Skin epidermis (tissue), 12 donors: ENCODE data around the gene SKIDA1.

Experiments
- H3K27ac ChIP-seq, 21 experiments: fragments of 200-600 bp; sonication (generic) in 11 of 21; one replicate each; pipeline ENCODE4 v1.5.0; 2020; ENCODE audit warnings: mild to moderate bottlenecking in 3 of 21, inconsistent platforms in 2 of 21, moderate library complexity in 2 of 21
- H3K4me3 ChIP-seq, 7 experiments: fragments of 200-600 bp; sonication (generic) in 2 of 7; one replicate each; pipeline ENCODE4 v1.5.0; 2020; ENCODE audit warnings: inconsistent platforms in 2 of 7, mild to moderate bottlenecking in 2 of 7, moderate library complexity in 1 of 7

SKIDA1 gene

DNA sequence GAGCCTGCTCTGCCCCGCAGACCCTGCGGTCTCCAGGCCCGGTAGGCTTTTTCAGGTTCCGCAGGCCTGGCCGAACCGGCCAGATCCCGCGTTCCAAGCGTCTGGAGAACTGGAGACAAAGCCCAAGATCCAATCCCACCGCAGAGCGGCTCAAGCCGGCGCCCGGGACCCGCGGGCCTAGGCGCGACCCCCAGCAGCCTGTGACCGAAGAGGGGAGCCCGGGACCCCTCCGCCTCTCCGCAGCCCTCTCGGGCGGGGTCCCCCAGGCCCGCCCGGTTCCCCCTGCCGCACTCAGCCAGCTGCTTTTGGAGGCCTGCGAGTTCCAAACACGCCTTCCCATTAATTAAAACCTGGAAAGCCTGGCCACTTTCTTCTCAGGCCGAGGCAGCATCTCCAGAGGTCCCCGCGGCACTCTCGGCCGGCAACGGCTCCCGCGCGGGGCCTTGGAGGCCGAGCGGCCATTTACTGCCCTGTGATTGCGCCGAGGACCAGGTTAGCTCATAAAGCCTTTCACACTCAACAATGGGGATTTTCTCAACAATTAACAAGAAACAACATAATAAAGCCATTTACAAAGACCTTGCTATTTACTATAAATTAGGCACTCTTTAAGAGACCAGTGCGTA lies 16.7 kb downstream of the SKIDA1 start:
- Histone ChIP-seq H3K4me3 (no peak overlapping the region), H3K27ac (peak overlapping the region in 6 of 21 experiments; percentile 2 to 69 (median 27))

- no peak overlapping the region for H3K27ac ChIP-seq
- H3K4me3 ChIP-seq, result no peak overlapping the region
Observed at GRCh38 chr10:21507150-21507549, 18.3 kb downstream of the SKIDA1 start.

DNA sequence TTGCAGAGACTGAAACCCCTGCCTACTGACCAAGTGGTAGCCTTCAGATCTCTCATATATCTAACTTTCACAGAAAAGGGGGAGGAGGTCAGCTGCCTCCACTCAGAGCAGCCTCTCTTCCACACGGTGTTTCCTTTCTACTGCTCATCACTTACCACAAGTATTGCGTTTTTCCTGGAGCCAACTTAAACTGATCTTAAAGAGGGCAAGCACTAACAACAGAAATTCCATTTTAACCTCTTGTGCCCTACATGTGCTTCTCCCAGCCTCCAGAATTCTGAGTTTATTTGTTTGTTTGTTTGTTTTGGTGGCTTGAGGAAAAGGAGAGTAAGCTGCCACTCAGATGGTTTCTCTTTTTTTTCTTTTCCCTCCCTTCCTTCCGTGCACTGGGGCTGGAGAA lies 19.1 kb downstream of the SKIDA1 start:
- H3K27ac ChIP-seq, result no peak overlapping the region

GRCh38 chr10:21505711-21506278 lies 19.7 kb downstream of the SKIDA1 start:
- Histone ChIP-seq H3K27ac (no peak overlapping the region), H3K4me3 (no peak overlapping the region)

More for the DNA sequence above, 19.1 kb downstream of the SKIDA1 start:
- H3K4me3 ChIP-seq, result no peak overlapping the region

- H3K27ac ChIP-seq, result no peak overlapping the region
- no peak overlapping the region for H3K4me3 ChIP-seq
Observed at GRCh38 chr10:21503542-21503941, 21.9 kb downstream of the SKIDA1 start.

DNA sequence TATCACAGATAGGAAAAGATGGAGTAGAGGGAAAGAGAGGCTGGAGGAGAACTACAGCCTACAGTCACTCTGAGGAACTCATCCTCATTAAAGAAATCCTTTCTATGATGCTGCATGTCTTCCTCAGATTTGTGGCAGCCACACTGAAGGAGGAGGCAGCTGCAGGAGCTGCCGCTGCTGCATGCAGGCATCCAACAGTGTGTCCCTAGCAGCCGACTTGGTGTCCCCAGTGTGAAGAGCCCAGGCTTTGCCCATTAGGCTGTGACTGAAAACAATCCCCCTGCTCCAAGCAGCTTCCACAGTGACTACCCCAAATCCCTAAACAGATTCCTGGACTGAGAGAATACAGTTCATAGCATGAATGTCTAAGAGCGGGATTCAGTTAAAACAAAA lies 23.1 kb downstream of the SKIDA1 start:
- H3K4me3 ChIP-seq, result no peak overlapping the region
- H3K27ac ChIP-seq, result no peak overlapping the region

- Histone ChIP-seq H3K4me3 (no peak overlapping the region), H3K27ac (no peak overlapping the region)
Observed at GRCh38 chr10:21501731-21502347, 23.6 kb downstream of the SKIDA1 start.

GRCh38 chr10:21501091-21501490 lies 24.4 kb downstream of the SKIDA1 start:
- Histone ChIP-seq H3K4me3 (no peak overlapping the region), H3K27ac (no peak overlapping the region)

DNA sequence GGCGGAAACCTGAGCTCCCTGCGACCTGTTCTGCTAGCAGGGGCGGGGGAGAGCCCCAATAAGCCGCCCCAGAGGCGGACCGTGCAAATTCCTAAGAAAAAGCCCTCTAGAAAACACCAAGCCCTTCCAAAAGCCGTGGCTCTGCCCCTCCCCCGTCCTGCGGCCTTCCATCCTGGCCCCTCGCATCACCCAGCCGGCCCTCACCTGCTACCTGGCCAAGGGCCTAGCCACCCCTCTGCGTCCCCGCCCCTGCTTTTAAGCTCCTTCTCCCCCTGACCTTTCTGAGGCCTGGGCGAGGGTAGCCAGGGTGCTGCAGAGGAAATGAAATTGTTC lies 24.9 kb downstream of the SKIDA1 start:
- Histone ChIP-seq H3K4me3 (peak overlapping the region in 4 of 7 experiments; percentile 1 to 12 (median 4)), H3K27ac (peak overlapping the region in 2 of 21 experiments; percentile 0 to 22)

DNA sequence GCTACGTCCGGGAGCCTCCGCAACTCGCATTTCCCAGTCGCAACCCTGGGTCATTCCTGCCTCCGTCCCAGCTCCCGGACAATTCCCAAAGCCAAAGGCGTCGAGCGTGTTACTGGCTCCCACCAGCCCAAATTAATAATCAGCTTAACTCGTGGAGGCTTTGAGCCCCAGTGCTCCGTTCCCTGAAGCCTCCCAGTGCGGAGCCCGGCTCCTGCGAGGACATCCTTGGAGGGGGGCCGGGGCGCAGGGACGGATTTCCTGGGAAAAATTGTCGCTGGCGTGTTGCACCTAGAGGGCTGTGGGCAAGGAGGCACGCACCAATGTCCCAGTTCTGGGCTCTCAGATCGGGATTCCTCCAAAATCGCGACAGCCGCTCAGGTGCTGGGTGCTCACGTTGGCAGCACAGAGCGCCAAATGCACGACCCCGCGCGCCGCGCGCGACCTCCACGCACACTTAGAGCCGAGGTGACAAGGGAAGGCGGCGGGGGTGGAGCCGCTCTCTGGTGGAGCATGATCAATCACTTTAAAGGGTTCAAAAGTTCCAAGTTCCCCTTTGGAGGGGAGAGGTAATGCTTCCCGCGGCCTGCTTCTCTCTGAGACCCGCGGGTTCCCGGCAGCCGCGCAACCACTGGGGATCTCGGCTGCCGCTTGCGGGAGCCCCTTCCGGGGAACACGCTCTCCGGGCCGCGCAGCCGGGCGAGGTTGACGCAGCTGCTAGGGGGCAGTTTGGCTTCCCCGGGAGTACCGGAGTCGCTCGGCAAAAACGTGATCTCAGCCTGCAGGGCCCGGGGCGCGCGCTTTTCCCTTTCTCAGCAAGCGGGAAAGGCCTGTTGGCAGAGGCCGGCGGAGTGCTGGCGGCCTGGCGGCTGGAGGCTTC lies 25.5 kb downstream of the SKIDA1 start:
- peak overlapping the region in 5 of 7 experiments; percentile 1 to 21 (median 5) for H3K4me3 ChIP-seq
- peak overlapping the region in 3 of 21 experiments; percentile 0 to 22 (median 17) for H3K27ac ChIP-seq

DNA sequence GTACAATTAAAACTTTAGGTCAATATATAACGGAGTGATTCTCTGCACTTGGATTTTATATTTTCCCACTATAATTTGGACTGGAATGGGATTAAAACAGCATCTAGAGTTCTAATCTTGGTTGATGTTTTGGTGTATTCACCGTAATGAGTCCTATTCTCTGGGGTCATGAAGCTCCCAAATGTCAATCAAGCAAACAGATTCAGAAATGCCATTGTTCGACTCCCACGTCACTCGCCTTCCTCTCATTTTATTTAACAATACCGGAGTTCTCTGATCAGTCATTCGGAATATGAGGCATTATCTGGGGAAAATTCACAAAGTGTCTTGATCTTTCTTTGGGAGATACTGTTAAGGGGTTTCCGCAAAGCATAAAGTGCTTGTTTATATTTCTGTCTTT lies 26.5 kb downstream of the SKIDA1 start:
- Histone ChIP-seq H3K4me3 (no peak overlapping the region), H3K27ac (no peak overlapping the region)

DNA sequence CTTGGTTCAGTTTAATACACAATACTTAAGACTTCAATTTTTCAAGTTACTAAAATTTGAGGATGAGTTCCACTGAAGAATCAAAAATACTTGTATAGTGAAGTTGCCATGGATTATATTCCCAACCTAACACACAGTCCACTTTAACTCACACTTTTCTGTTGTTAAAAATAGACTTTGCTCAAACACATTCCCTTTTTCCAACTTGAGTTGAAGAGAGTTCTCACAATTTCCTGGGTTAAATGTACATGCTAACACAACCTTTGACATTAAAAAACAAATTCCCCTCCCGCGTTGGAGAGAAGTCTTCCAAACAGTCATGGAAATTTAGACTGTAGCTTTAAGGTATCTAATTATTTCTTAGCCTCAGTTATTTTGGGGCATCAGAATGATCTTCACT lies 27.1 kb downstream of the SKIDA1 start:
- Histone ChIP-seq H3K4me3 (no peak overlapping the region), H3K27ac (no peak overlapping the region)

DNA sequence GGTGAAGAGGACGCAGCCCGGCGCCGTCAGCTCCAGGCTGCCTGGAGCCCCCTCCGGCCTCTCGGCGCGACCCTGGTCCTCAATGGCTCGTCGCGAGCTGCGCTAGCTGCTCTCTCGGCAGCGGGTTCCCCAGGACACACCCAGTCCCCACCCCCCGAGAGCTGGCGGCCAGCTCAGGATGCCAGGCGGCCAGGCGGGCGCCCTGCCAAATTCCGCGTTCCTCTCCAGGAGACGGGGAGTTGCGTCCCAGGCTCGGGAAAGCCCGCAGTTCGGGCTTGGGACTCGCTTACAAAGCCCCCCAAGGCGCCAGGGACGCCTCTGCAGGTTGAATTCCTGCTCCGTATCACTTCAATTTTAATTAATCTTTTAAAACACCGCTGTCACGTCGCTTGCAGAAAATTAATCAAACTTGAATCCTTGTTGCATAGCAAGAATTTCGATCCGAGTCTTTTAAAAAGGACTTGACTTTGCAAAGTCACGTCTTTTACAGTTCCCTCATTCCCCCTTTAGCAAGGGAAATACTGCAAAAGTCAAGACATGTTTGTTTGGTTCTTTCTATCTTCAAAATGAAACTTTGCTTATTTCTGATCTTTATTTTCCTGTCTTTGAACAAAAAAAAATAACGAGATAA lies 28.2 kb downstream of the SKIDA1 start:
- peak overlapping the region in 18 of 21 experiments; percentile 39 to 92 (median 74) for H3K27ac ChIP-seq
- peak overlapping the region; percentile 60 to 81 (median 71) for H3K4me3 ChIP-seq

DNA sequence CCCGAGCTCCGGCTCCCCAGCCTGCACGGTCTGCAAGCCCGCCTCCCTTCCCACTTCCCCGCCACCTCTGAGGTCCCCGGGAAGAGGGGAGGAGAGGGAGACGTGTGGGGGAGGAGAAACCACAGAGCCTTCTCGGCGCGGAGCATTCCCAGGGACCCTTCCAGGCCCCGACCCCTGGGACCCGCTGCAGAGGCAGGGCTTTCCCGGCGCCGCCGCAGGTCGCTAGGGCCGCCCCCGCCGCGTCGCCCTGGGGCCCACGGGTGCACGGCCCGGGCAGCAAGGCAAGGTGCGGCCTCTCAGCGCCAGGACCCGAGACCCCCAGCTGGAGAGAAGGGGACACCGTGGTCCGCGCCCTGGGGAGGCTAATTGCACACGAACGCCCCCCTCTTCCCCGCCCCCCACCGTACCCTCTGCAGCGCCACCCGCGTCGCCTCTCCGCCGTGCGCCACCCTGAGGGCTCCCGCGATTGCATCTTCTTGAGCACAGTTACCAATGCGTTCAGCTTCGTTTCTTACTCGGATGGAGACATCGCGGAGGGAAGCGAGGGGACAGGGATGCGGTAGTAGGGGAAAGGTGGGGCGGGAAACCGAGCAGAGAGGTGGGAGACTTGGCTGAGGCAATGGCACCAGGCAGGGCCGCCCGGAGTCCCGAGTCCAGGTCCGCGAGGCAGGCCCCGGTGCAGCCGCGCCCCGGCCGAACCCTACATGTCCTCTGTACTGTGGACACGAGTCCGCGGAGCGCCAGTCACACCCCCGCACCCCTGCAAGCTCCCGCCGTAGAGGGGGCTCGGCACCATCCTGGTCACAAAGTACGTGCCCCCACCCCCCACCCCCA lies 28.9 kb downstream of the SKIDA1 start:
- Histone ChIP-seq H3K27ac (peak overlapping the region in 19 of 21 experiments; percentile 52 to 92 (median 76)), H3K4me3 (peak overlapping the region; percentile 60 to 81 (median 71))

- Histone ChIP-seq H3K27ac (peak overlapping the region in 19 of 21 experiments; percentile 52 to 92 (median 76)), H3K4me3 (peak overlapping the region; percentile 60 to 81 (median 71))
Observed at GRCh38 chr10:21495752-21496342, 29.6 kb downstream of the SKIDA1 start.

DNA sequence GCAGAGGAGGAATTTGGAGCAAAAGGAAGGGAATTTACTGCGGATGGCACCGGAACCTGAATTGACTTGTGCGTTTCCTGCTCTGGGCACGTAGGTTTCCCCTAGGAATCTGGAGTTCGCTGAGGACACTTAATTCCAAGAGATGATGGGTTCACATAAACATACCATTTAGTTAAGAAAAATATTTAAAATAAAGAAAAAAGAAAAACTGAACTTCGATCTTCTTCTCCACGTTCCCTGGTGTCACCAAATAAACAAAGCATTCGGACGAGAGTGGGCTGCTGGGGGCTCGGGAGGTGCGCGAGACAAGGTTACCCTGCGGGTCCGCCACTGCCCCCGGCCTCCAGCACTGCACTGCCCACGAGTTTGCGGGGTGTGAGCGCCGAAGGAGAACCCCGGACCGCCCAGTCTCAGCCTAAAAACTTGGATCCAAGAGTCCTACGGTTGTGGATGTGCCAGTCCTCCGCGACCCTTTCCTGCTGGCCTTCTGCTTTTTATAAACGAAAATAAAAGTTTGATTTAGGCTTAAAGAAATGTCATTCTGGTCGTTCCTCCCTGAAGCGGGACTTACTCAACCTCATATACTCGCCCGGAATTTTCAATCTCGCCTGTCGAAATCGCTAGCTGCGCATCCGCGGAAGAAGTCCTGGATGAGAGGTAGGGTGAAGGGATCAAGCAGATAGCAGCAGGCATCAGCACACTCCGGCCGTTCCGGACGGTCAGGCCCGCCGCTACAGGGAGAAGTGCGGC lies 30.3 kb downstream of the SKIDA1 start:
- peak overlapping the region in 20 of 21 experiments; percentile 14 to 92 (median 74) for H3K27ac ChIP-seq
- peak overlapping the region; percentile 60 to 81 (median 71) for H3K4me3 ChIP-seq

DNA sequence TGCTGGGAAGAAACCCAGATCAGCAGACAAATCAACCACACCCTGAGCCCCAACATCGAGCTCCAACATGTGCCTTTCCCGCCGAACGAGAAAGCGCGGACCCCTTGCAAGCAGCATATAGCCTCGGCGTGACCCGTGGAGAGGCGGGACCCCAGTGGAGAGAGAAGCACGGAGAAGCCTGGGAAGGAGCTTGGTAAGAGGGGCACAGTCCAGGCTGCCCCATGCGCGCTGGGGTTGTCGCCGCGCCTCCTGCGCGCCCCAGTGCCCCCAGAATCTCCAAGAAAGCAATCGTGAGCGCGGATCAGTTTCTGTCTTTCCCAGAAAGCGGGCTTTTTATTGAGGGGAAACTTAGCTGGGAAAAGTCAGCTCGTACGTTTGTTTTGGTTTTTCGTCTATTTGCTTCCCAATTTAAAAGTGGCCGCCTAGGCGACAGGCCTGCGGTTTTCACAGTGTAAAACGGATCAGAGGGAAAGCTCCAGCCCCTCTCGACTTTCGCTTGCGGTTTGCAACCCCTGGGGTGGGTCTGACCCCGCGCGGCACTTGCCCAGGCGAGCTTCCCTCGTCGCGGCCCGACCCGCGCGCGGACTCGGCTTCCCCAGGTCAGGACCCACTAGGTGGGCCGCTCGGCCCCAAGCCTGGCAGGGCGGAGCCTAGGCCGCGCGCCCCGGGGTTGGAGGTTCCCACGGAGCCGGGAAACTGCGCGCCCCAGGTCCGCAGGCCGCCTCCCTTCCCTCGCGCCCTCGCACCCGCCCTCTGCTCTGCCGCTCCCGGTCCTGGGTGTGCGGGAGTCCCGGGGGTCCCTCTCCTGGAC lies 31.1 kb downstream of the SKIDA1 start:
- Histone ChIP-seq H3K27ac (peak overlapping the region in 19 of 21 experiments; percentile 11 to 92 (median 76)), H3K4me3 (peak overlapping the region; percentile 60 to 81 (median 71))
